ENCODE data around the gene PRMT2.

The PRMT2 gene

GRCh38 chr21:46636550-46637285, 1.2 kb downstream of the PRMT2 start:
- Histone ChIP-seq H3K27ac (replicated peaks) (peak overlapping the region; percentile 99; the same call in 1 of the 2 replicates), H3K4me3 (replicated peaks; ENCODE audit: insufficient read depth, low read length) (no peak overlapping the region; the same call in 1 of the 2 replicates), H3K27me3 (ENCODE audit: insufficient read depth, poor library complexity, severe bottlenecking) (no peaks in the 10 kb centered on the region)
- no peak for TF ChIP-seq REST (IDR thresholded peaks at IDR 0.05; ENCODE audit: insufficient replicate concordance, low read depth)
- TF ChIP-seq SPI1 (IDR thresholded peaks at IDR 0.05; ENCODE audit: borderline replicate concordance, low read depth): no peak
- no peak for TF ChIP-seq CTCF (IDR thresholded peaks at IDR 0.05; ENCODE audit: insufficient read depth, low read length)
- no peak for TF ChIP-seq GABPA (IDR thresholded peaks at IDR 0.05; ENCODE audit: low read depth)
- no peak for TF ChIP-seq POLR2AphosphoS5 (IDR thresholded peaks at IDR 0.05; ENCODE audit: low read depth)
- no peak for DNase-seq (ENCODE audit: low read depth in 1 of 2, low spot score in 1 of 2)

GRCh38 chr21:46637952-46638746, 2.7 kb downstream of the PRMT2 start:
- Histone ChIP-seq H3K27me3 (ENCODE audit: insufficient read depth, poor library complexity, severe bottlenecking) (no peaks in the 10 kb centered on the region), H3K4me3 (replicated peaks; ENCODE audit: insufficient read depth, low read length) (no peak overlapping the region), H3K27ac (replicated peaks) (no peak overlapping the region)
- TF ChIP-seq GABPA (IDR thresholded peaks at IDR 0.05; ENCODE audit: low read depth) (no peak), POLR2AphosphoS5 (IDR thresholded peaks at IDR 0.05; ENCODE audit: low read depth) (no peak), CTCF (IDR thresholded peaks at IDR 0.05; ENCODE audit: insufficient read depth, low read length) (no peak), REST (IDR thresholded peaks at IDR 0.05; ENCODE audit: insufficient replicate concordance, low read depth) (no peak), SPI1 (IDR thresholded peaks at IDR 0.05; ENCODE audit: borderline replicate concordance, low read depth) (no peak)
- no peak for DNase-seq (ENCODE audit: low read depth in 1 of 2, low spot score in 1 of 2)

GRCh38 chr21:46639489-46640386, 4.3 kb downstream of the PRMT2 start:
- DNase-seq (ENCODE audit: low read depth in 1 of 2, low spot score in 1 of 2): no peak
- H3K27ac ChIP-seq (replicated peaks): no peak overlapping the region
- TF ChIP-seq CTCF (IDR thresholded peaks at IDR 0.05; ENCODE audit: insufficient read depth, low read length) (peak; percentile 2), GABPA (IDR thresholded peaks at IDR 0.05; ENCODE audit: low read depth) (no peak)
- no peak overlapping the region for H3K4me3 ChIP-seq (replicated peaks; ENCODE audit: insufficient read depth, low read length)
- H3K27me3 ChIP-seq (ENCODE audit: insufficient read depth, poor library complexity, severe bottlenecking): no peaks in the 10 kb centered on the region
